Osteoblast (primary cell): Measurements from ENCODE around the gene NACAD. TPM values are rescaled to one million over a fixed set of nuclear protein-coding genes. Genes with fewer than 3 reads are reported as not detected.

ENCODE experiments used
- DNase-seq: peaks from one replicate; pipeline ENCODE4 v3.0.0; 2011; ENCODE audit warnings: low spot score, mixed read lengths; ENCODE audit not compliant: insufficient read length; ENCODE audit errors: missing footprints
- H2AFZ ChIP-seq: 2 replicates; pipeline ENCODE4 v1.6.0; 2011; ENCODE audit warnings: mild to moderate bottlenecking, low read length
- H3K27ac ChIP-seq: 2 replicates; pipeline ENCODE4 v1.5.1; 2011; ENCODE audit warnings: mild to moderate bottlenecking, low read depth, low read length, moderate library complexity
- H3K27me3 ChIP-seq: 2 replicates; pipeline ENCODE4 v1.6.0; 2012; ENCODE audit warnings: mild to moderate bottlenecking, control low read depth, inconsistent platforms, low read length, moderate library complexity; ENCODE audit not compliant: insufficient read depth
- H3K36me3 ChIP-seq: 2 replicates; pipeline ENCODE4 v1.5.1; 2011; ENCODE audit warnings: mild to moderate bottlenecking, low read length, control low read depth, moderate library complexity; ENCODE audit not compliant: insufficient read depth
- H3K4me1 ChIP-seq: 2 replicates; pipeline ENCODE4 v1.5.1; 2011; ENCODE audit warnings: mild to moderate bottlenecking, low read length, control low read depth, moderate library complexity; ENCODE audit not compliant: insufficient read depth
- H3K4me2 ChIP-seq: 2 replicates; pipeline ENCODE4 v1.6.0; 2011; ENCODE audit warnings: mild to moderate bottlenecking, low read length; ENCODE audit not compliant: insufficient read depth
- H3K4me3 ChIP-seq: fragments of 200-600 bp; sonication (generic); 3 replicates; pipeline ENCODE4 v1.5.1; 2012; ENCODE audit warnings: mild to moderate bottlenecking, low read length, inconsistent platforms; ENCODE audit not compliant: insufficient read depth
- H3K79me2 ChIP-seq: 2 replicates; pipeline ENCODE4 v1.6.0; 2012; ENCODE audit warnings: mild to moderate bottlenecking, low read length, control low read depth, inconsistent platforms; ENCODE audit not compliant: insufficient read depth
- H3K9me3 ChIP-seq: 2 replicates; pipeline ENCODE4 v1.5.1; 2011; ENCODE audit warnings: low read depth, low read length, control low read depth
- H4K20me1 ChIP-seq: 2 replicates; pipeline ENCODE4 v1.6.0; 2012; ENCODE audit warnings: mild to moderate bottlenecking, low read length, control low read depth; ENCODE audit not compliant: insufficient read depth
- total RNA-seq: library from RNA; depleted of rRNA; stranded (reverse); fragments of >200 nt; gene quantifications from 2 replicates; pipeline ENCODE4 v1.2.3, GENCODE V29; 2012
- TF ChIP-seq, protein P1 (sequence below): IDR thresholded peaks from 2 replicates; pipeline ENCODE4 v1.5.1; 2011; ENCODE audit warnings: mild to moderate bottlenecking, low read depth, low read length, moderate library complexity; ENCODE audit errors: extremely low read depth

Gene NACAD
- total RNA-seq, 1 donor, result 0.72 TPM

DNA sequence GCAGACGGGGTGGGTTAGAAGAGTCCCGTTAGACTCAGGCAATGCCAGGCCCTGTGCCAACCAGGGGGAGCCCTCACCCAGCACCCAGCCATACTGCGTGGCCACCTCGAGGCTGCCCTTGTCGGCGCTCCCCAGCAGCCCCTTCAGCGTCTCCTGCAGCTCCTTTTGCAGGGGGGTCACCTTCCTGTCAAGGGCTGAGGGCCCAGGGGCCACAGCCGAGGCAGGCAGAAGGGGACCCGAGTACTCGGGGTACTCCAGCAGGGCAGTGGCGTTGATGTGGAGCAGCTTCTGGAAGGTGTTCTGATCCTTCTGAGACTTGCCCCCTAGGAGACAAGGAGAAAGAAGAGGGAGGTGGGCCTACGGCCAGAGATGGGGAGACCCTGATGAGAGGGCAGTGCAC lies 13.0 kb upstream of the NACAD start:
- Histone ChIP-seq H3K27ac (no peak overlapping the region), H3K27me3 (no peaks in the 10 kb centered on the region), H3K4me1 (no peaks in the 10 kb centered on the region), H3K79me2 (peaks cover 15% of the 10 kb centered on the region), H4K20me1 (peaks cover 29% of the 10 kb centered on the region), H2AFZ (no peak overlapping the region), H3K4me3 (no peak overlapping the region), H3K9me3 (no peaks in the 10 kb centered on the region), H3K4me2 (no peak overlapping the region), H3K36me3 (peaks cover 76% of the 10 kb centered on the region)
- no peak for DNase-seq
- TF ChIP-seq, protein P1, sequence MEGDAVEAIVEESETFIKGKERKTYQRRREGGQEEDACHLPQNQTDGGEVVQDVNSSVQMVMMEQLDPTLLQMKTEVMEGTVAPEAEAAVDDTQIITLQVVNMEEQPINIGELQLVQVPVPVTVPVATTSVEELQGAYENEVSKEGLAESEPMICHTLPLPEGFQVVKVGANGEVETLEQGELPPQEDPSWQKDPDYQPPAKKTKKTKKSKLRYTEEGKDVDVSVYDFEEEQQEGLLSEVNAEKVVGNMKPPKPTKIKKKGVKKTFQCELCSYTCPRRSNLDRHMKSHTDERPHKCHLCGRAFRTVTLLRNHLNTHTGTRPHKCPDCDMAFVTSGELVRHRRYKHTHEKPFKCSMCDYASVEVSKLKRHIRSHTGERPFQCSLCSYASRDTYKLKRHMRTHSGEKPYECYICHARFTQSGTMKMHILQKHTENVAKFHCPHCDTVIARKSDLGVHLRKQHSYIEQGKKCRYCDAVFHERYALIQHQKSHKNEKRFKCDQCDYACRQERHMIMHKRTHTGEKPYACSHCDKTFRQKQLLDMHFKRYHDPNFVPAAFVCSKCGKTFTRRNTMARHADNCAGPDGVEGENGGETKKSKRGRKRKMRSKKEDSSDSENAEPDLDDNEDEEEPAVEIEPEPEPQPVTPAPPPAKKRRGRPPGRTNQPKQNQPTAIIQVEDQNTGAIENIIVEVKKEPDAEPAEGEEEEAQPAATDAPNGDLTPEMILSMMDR, result no peak

DNA sequence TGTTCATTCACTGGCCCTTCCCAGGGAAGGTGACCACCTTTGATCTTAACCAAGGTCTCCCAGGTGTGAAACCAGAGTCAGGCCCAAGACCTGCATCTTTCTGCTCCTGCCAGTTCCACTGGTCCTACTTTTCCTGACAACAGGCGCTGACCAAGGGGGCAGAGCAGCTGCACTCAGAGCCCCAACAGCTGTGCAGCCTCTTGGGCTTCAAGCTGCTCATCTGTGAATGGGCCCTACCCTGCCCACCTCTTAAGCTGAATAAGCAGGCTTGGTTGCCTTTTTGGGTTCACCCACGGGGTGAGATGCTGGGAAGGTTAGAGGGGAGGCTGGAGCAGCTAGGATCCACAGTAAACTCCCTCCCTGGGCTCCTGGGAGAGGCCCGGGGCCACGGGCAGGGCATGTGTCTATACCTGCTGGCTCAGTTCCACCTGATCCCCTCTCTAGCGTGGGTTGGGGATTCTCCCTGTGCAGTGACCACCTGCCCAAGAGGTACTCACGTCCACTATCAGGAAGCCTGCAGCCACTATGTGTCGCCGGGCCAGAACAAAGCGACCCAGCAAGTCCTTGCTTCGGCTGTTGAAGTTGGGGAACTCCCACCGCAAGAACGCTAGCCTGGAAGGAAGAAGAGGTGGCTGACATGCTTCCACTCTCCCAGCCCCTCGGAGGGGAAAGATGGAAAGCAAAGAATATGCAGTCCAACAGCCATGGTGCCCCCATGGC lies 12.2 kb upstream of the NACAD start:
- no peak overlapping the region for H3K4me2 ChIP-seq
- H4K20me1 ChIP-seq, result peaks cover 20% of the 10 kb centered on the region
- H3K36me3 ChIP-seq, result peaks cover 68% of the 10 kb centered on the region
- DNase-seq, result no peak
- H3K4me1 ChIP-seq, result no peaks in the 10 kb centered on the region
- H2AFZ ChIP-seq, result no peak overlapping the region
- no peaks in the 10 kb centered on the region for H3K9me3 ChIP-seq
- TF ChIP-seq, protein P1, result no peak
- H3K27me3 ChIP-seq, result no peaks in the 10 kb centered on the region
- H3K4me3 ChIP-seq, result no peak overlapping the region
- no peak overlapping the region for H3K27ac ChIP-seq
- peaks cover 9% of the 10 kb centered on the region for H3K79me2 ChIP-seq

DNA sequence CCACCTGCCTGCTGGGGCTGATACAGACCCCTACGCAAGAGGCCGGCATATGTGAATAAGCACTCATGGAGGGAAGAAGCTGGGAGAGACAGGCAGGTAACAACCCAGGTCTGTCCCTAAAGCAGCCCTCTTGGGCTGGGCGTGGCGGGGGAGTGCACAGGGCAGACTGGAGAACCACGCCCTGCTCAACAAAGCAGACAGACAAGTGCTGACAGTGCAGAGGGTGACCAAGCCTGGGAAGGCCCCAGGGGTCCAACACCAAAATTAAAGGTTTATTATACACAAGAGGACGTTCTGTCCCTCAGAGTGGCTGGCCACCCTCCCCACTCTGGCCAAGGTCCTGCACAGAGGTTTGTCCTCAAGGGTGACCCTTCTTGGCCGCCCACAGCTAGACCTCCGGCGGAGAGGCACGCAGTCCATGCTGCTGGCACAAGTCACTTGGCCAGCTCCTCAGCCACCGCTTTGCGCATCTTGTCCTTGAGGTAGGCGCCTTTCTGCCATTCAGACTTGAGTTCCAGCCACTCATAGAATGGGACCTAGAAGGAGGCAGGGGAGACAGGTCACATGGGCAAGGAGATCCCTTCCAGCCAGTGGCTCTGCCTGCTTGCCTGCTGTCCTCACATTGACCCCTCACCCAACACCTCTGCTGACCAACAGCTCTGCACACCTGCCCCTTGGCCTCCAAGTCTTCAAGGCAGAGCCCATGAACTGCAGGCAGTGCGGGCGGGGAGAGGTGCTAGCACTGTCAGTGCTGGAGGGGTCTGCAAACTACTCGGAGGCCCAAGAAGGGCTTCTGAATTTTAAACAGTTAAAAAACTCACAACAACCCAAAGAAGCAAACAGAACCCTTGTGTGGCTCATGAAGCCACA lies 11.4 kb upstream of the NACAD start:
- no peak overlapping the region for H2AFZ ChIP-seq
- H4K20me1 ChIP-seq, result peaks cover 19% of the 10 kb centered on the region
- peaks cover 4% of the 10 kb centered on the region for H3K79me2 ChIP-seq
- no peaks in the 10 kb centered on the region for H3K4me1 ChIP-seq
- H3K27ac ChIP-seq, result no peak overlapping the region
- TF ChIP-seq, protein P1, result no peak
- no peaks in the 10 kb centered on the region for H3K9me3 ChIP-seq
- H3K4me3 ChIP-seq, result no peak overlapping the region
- H3K4me2 ChIP-seq, result no peak overlapping the region
- no peaks in the 10 kb centered on the region for H3K27me3 ChIP-seq
- DNase-seq, result peak; percentile 23
- H3K36me3 ChIP-seq, result peaks cover 60% of the 10 kb centered on the region
